Mammary epithelial cell (primary cell): Measurements from ENCODE around the gene FBXL7.

Source experiments
- CTCF ChIP-seq, 2 donors: IDR thresholded peaks in 1 of 2; conservative IDR thresholded peaks in 1 of 2; 2 replicates each; pipeline ENCODE4 v1.5.1; 2011 to 2012; ENCODE audit warnings: inconsistent platforms in 2 of 2, low read length in 2 of 2, mild to moderate bottlenecking in 2 of 2, control low read depth in 1 of 2, low read depth in 1 of 2; ENCODE audit not compliant: insufficient read depth in 1 of 2; ENCODE audit errors: extremely low read depth in 1 of 2
- EZH2 ChIP-seq: IDR thresholded peaks from 2 replicates; pipeline ENCODE4 v1.6.1; 2012; ENCODE audit warnings: low read length, inconsistent platforms, borderline replicate concordance

- TF ChIP-seq CTCF (conservative IDR thresholded peaks at IDR 0.05 in 1 of 2, IDR thresholded peaks at IDR 0.05 in 1 of 2; ENCODE audit: extremely low read depth in 1 of 2, insufficient read depth in 1 of 2, low read depth in 1 of 2, low read length in 2 of 2) (no peak), EZH2 (no peak)
Observed at GRCh38 chr5:15889001-15889400, 389.0 kb downstream of the FBXL7 start.
